Measurements from ENCODE around the gene VWA8. TPM values are rescaled to one million over a fixed set of nuclear protein-coding genes. Genes with fewer than 3 reads are reported as not detected.

VWA8 gene
- polyA plus RNA-seq, 3 donors: 2.0 to 4.4 (median 3.4) TPM

DNA sequence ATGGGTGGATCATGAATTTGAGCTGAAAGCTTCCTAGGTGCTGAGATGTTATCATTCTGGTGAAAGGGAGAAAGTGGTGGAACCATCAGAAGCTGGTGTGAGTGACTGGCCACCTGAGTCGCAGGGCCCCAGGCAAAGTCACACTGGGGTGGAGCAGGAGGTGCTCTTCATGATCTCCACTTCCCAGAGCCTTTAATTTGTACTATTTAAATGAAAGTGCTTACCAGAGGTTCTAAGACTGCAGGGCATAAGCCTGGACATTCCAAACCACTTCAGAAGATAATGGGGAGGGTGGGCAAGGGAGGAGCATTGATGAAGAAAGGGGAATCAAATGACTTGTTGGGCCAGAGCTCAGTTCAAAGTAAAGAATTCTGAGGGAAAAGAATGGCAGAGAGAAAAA lies 347.4 kb downstream of the VWA8 start:
- Histone ChIP-seq H3K4me3 (replicated peaks in 1 of 3; ENCODE audit: low read depth in 2 of 3, low read length in 3 of 3) (no peak overlapping the region), H3K9ac (ENCODE audit: insufficient read depth, low read length, poor library complexity, severe bottlenecking) (no peak overlapping the region), H3K27ac (ENCODE audit: low read depth in 1 of 2, low read length in 2 of 2) (no peak overlapping the region), H3K79me2 (ENCODE audit: insufficient read depth, low read length) (no peaks in the 10 kb centered on the region), H3K9me3 (replicated peaks in 1 of 2; ENCODE audit: control insufficient read depth in 1 of 2, insufficient read depth in 1 of 2, low read length in 2 of 2) (no peaks in the 10 kb centered on the region), H4K20me1 (ENCODE audit: insufficient read depth, low read length) (no peaks in the 10 kb centered on the region), H3K27me3 (ENCODE audit: control insufficient read depth in 2 of 2, insufficient read depth in 2 of 2, low read length in 2 of 2) (no peaks in the 10 kb centered on the region), H2AFZ (ENCODE audit: insufficient read depth, low read depth, low read length, poor library complexity, severe bottlenecking) (no peak overlapping the region), H3K36me3 (replicated peaks in 1 of 2; ENCODE audit: control insufficient read depth in 1 of 2, insufficient read depth in 2 of 2, low read length in 2 of 2) (peaks cover 8 to 27% of the 10 kb centered on the region in 2 donors), H3K4me1 (ENCODE audit: control insufficient read depth in 1 of 2, insufficient read depth in 2 of 2, low read length in 2 of 2) (no peaks in the 10 kb centered on the region), H3K4me2 (replicated peaks; ENCODE audit: extremely low read depth, low read length, poor library complexity, severe bottlenecking) (no peak overlapping the region)
- intact Hi-C loops (cut with micrococcal nuclease): no loop called here
- Mint-ChIP-seq H3K27ac (peak overlapping the region in 1 of 7 donors; percentile 44), H3K36me3 (peaks cover 41 to 43% of the 10 kb centered on the region in 2 donors), H3K4me1 (no peaks in the 10 kb centered on the region), H3K4me3 (no peak overlapping the region), H3K27me3 (ENCODE audit: low read depth in 3 of 3) (no peaks in the 10 kb centered on the region), H3K9me3 (peaks cover 0 to 3% (median 0%) of the 10 kb centered on the region in 7 donors)
- WGBS (ENCODE audit: insufficient coverage): no CpG with 5 or more reads among the region's 1 CpG
- TF ChIP-seq, protein P1, sequence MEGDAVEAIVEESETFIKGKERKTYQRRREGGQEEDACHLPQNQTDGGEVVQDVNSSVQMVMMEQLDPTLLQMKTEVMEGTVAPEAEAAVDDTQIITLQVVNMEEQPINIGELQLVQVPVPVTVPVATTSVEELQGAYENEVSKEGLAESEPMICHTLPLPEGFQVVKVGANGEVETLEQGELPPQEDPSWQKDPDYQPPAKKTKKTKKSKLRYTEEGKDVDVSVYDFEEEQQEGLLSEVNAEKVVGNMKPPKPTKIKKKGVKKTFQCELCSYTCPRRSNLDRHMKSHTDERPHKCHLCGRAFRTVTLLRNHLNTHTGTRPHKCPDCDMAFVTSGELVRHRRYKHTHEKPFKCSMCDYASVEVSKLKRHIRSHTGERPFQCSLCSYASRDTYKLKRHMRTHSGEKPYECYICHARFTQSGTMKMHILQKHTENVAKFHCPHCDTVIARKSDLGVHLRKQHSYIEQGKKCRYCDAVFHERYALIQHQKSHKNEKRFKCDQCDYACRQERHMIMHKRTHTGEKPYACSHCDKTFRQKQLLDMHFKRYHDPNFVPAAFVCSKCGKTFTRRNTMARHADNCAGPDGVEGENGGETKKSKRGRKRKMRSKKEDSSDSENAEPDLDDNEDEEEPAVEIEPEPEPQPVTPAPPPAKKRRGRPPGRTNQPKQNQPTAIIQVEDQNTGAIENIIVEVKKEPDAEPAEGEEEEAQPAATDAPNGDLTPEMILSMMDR (IDR thresholded peaks at IDR 0.05): no peak
- no peak for DNase-seq

- H2AFZ ChIP-seq (ENCODE audit: insufficient read depth, low read depth, low read length, poor library complexity, severe bottlenecking): no peak overlapping the region
- no peak overlapping the region for H3K9ac ChIP-seq (ENCODE audit: insufficient read depth, low read length, poor library complexity, severe bottlenecking)
- TF ChIP-seq, protein P1 (IDR thresholded peaks at IDR 0.05): no peak
- peaks cover 0 to 2% (median 0%) of the 10 kb centered on the region in 7 donors for H3K9me3 Mint-ChIP-seq
- no peak overlapping the region for H3K27ac Mint-ChIP-seq
- WGBS (ENCODE audit: insufficient coverage): 89% methylated on average over 4 of the region's 8 CpGs
- H3K9me3 ChIP-seq (replicated peaks in 1 of 2; ENCODE audit: control insufficient read depth in 1 of 2, insufficient read depth in 1 of 2, low read length in 2 of 2): no peaks in the 10 kb centered on the region
- H4K20me1 ChIP-seq (ENCODE audit: insufficient read depth, low read length): no peaks in the 10 kb centered on the region
- H3K4me1 Mint-ChIP-seq: no peaks in the 10 kb centered on the region
- no peaks in the 10 kb centered on the region for H3K79me2 ChIP-seq (ENCODE audit: insufficient read depth, low read length)
- H3K27ac ChIP-seq (ENCODE audit: low read depth in 1 of 2, low read length in 2 of 2): no peak overlapping the region
- H3K36me3 Mint-ChIP-seq: peaks cover 41 to 53% of the 10 kb centered on the region in 2 donors
- H3K4me3 ChIP-seq (replicated peaks in 1 of 3; ENCODE audit: low read depth in 2 of 3, low read length in 3 of 3): no peak overlapping the region
- H3K4me2 ChIP-seq (replicated peaks; ENCODE audit: extremely low read depth, low read length, poor library complexity, severe bottlenecking): no peak overlapping the region
- no peaks in the 10 kb centered on the region for H3K27me3 Mint-ChIP-seq (ENCODE audit: low read depth in 3 of 3)
- no peak overlapping the region for H3K4me3 Mint-ChIP-seq
- H3K36me3 ChIP-seq (replicated peaks in 1 of 2; ENCODE audit: control insufficient read depth in 1 of 2, insufficient read depth in 2 of 2, low read length in 2 of 2): peaks cover 8 to 32% of the 10 kb centered on the region in 2 donors
- intact Hi-C loops (cut with micrococcal nuclease): no loop called here
- no peaks in the 10 kb centered on the region for H3K4me1 ChIP-seq (ENCODE audit: control insufficient read depth in 1 of 2, insufficient read depth in 2 of 2, low read length in 2 of 2)
- no peak for DNase-seq
- H3K27me3 ChIP-seq (ENCODE audit: control insufficient read depth in 2 of 2, insufficient read depth in 2 of 2, low read length in 2 of 2): no peaks in the 10 kb centered on the region
Observed at GRCh38 chr13:41611385-41611784, 349.5 kb downstream of the VWA8 start.
